Stimulated activated CD4-positive, alpha-beta T cell treated with anti-CD3 and anti-CD28 coated beads, TNF-alpha, amount 100 ng/mL, for 48 hours (primary cell): ENCODE measurements around the gene ARL8B.
"Not testable (repeated sequence)": the region's sequence is repeated elsewhere in the genome, so short reads cannot be mapped to it uniquely, and the experiment has no call there.

Source experiments
- DNase-seq, 3 donors: peaks; one replicate each; pipeline ENCODE4 v3.0.0-alpha.2; 2020; ENCODE audit warnings: low read depth in 3 of 3

The ARL8B gene

DNA sequence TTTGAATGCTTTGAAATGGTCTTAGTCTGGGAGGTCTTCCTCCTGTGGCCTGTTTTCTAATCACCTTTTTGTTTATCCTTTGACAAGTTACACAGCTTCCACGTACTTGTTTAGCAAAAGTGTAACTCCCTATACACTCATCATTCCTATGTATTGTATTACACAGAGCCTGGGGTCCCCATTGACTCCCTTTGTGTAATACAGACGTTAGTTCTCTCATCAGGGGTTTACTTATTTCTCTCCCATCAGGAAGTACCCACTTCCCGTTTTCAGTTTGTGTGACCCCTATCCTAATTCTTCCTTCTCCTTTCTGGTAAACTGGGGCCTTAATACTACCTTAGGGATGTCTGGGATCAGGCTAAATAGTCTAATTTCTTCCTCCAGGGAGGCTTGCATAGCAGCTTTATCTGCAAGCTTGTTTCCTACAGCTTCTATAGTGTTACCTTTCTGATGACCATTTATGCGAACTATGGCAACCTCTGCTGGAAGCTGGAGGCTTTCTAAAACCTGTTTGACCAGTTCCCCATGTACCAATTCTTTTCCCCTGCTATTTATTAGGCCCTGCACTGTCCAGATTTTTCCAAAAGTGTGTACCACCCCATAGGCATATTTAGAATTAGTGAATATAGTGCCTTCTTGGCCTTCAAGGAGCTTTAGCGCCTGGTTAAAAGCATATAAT, 22.4 kb downstream of the ARL8B start:
- DNase-seq, result no peak

DNA sequence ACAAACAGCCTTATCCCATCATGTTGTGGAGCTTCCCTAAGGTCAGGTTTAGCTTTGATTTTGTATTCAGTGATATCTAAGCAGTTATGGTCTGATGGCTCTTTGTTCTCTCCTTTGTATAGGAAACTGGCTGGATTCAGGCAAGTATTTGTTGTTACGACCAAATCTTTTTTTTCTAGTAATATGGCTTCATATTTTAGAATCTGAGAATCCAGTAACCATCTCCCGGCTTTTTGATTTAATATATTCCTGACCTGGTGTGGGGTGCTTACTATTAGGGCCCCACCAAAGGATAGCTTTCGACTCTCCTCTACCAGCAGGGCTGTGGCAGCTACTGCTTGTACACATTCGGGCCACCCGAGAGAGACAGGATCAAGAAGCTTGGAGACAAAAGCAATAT, 23.0 kb downstream of the ARL8B start:
- DNase-seq, result no peak

DNA sequence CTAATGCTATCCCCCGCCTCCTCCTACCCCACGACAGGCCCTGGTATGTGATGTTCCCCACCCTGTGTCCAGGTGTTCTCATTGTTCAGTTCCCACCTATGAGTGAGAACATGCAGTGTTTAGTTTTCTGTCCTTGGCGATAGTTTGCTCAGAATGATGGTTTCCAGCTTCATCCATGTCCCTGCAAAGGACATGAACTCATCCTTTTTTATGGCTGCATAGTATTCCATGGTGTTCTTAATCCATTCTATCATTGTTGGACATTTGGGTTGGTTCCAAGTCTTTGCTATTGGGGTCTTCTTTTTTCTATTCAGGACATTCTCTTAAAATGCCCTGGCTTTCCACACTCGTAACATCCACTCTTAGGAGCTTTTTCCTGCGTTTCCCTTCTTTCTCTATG, 25.1 kb downstream of the ARL8B start:
- not testable (repeated sequence) for DNase-seq

DNA sequence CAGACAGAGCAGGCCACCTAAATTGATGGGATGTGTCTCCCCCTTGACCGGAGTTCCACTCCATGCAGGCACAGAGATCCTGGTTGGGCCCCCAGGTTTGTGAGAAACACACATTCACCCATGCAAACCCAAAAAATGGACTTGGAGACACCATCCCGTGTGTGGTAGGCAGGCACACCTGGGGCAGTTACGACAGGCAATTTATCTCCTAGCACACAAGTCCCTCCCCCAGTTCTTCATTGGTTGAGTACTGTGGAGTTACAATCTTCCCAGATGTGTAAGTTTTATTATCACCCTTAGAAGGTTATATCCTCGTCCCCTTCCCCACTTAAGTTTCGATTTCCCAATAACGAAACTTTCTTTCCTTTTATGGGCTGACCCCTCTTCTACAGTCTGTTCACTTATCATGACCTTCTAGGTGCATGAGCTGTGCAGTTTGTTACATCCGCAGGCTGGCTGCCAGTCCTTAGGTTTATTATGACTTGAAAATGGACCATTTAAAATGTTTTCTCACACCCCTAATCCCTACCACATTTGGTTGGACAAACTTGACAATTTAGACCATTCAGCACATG, 27.3 kb downstream of the ARL8B start:
- no peak for DNase-seq

DNA sequence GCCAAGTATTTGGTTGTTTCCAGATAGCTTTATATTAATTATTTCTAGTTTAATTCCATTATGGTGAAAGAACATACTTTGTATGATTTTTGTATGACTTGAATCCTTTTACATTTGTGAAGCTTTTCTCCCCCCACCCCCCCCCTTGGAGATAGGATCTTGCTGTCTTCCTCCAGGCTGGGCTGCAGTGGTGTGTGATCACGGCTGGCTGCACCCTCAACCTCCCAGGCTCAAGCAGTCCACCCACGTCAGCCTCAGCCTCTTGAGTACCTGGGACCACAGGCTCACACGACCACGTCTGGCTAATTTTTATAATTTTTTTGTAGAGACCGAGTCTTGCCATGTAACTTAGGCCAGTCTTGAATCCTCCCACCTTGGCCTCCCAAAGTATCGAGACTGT, 29.5 kb downstream of the ARL8B start:
- DNase-seq, result no peak

DNA sequence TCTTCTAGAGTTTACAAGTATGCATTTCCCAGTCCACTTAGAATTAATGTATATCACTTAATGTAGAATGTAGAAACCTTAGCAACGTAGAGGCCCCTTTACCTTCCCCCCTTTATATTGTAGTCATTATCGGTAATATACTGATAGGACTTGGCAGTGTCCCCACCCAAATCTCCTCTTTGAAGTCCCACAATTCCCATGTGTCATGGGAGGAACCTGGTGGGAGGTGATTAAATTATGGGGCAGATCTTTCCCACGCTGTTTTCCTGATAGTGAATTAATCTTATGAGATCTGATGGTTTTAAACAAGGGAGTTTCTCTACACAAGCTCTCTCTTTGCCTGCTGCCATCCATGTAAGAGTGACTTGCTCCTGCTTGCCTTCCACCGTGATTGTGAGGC, 31.0 kb downstream of the ARL8B start:
- DNase-seq, result no peak

DNA sequence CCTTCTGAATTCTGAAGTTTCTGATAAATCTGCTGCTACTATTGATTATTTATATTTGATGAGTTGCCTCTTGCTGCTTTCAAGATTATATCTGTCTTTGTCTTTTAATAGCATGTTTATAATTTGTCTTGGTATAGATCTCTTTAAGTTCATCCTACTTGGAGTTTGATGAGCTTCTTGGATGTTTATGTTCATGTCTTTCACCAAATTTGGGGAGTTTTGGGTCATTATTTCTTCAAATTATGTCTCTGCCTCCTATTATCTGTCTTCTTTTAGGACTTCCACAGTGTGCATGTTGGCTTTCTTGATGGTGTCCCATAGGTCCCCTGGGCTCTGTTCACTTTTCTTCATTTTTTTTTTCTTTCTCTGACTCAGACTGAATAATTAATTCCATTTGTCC, 33.1 kb downstream of the ARL8B start:
- DNase-seq, result no peak

DNA sequence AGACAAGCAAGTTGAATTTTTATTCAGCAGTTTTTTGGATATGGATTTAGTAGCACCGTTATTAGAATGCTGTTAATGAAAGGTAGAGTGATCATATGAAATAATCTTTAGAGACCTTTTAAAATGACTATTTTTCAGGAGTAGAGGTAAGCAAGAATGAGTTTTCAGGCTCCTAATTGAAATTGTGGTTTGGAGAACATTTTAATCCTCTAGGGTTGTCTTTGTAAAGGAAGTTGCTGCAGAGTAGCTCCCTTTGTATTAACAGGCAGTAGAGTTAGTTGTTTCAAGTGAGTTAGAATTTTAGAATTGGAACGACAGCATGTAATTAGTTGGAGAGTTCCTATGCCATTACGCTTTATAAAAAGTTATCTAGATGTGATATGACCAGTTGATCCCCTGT, 38.2 kb downstream of the ARL8B start:
- no peak for DNase-seq

DNA sequence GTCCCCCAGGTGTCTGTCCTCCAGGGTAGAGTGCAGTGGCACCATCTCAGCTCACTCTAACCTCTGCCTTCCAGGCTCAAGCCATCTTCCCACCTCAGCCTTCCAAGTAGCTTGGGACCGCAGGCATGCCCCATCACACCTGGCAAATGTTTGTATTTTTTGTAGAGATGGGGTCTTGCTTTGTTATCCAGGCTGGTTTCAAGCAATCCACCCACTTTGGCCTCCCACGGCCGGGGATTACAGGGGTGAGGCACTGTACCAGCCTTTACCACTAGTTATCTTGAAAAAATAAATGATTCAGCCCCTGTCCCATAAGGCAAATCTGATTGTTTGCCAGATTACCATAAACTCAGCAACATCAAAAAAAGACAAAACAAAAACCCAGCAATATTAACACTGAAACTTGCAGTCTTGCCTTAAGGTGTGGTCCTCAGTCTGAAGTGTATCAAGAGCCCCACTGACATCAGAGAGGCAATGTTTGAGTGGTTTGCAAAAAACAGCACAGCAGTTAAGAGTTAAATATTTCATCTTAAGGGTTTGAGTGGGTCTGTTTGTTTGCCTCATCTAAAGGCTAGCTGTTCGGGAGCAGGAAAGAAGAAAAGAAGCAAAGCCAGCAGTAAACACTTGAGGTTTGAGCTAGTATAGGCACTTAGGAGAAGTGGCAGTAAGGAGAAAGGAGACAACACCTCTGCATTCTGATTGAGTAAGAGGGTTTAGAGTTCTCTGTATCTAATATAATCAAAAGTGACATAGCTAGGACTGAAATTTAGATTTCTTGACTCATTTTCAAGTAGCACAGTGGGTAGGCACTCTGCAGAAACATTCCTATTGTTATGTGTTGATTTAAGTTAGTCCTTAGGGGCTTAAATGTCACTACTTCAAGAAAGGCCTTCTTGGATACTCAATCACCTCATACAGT, 39.1 kb downstream of the ARL8B start:
- DNase-seq, result no peak

DNA sequence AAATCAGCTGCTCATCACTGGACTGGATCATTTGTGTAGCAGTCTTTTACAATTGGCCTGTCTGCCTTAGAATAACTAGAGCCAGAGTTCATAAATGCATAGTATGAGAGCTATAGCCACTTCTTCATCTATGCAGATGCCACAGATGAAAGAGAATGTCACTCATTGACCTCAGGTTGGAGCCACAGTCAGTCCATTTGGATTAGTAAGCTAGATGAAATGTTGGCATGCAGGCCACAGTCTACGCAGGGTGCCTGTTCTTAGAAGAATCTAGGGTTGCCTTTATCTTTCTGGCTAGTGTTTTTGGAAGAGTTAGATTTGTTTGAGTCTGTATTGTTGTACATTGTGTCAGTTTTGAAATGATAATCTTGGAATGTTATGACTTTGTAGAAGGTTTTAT, 40.0 kb downstream of the ARL8B start:
- DNase-seq, result no peak

DNA sequence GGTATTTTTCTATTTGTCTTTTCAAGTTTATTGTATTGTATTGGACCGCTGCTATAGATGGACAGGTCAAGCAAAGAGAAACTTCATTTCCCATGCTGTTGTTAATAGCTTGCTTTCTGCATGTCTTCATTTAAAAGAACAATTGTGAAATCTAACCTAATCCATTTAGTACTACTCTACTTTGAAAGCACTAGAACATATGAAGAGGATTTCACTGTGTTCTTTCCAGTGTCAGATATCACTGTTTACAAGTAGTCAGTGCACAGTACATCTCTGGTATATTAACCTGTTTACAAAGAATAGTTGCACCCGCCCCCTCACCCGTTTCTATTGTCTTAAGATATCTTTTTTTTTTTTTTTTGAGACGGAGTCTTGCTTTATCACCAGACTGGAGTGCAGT, 43.6 kb downstream of the ARL8B start:
- DNase-seq, result no peak

DNA sequence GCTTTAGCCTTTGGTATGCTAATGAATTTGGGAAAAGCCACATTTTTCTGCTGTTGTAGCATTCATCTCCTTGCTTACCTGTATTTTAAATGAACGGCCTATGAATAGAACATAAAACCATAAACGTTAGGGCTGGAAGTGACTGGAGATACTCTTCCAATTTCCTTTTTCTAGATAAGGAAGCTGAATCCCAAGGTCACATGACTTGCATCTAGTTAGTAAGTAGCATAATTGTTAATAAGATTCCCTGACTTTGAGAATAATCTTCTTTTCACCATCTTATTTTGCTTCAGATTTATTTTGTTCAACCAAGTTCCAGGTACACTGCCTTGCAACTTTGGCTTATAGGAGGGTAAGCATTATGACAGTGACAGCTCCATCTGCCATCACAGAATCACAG, 44.8 kb downstream of the ARL8B start:
- no peak for DNase-seq

DNA sequence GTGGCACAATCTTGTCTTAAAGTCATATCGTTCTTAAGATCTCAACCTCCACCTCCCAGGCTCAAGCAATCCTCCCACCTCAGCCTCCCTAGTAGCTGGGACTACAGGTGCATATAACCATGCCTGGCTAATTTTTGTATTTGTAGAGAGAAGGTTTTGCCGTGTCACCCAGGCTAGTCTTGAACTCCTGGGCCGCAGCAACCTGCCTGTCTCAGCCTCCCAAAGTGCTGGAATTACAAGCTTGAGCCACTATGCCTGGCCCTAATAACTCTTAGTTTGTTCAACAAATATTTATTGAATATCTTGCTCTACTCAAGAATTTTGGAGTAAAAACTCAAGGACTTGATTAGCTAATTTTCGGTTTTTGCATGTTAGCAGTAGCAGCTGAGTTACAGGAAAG, 46.0 kb downstream of the ARL8B start:
- DNase-seq, result no peak

DNA sequence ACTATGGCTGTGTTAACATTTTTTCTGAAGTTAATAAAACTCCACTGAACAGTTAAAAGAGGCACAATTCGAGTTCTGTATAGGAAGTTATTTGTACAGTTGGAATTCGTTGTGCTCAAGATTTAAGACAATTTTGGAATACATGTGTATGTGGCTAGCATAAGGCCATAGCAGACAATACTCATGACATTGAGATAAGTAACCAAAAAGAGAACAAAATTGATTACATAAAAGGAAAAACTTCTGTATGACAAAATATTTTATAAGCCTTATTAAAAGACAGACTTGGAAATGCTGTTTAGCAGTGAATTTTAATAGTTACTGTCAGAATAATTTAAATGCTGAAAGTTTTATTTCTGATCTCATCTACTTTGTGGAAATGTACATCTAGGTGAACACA, 47.7 kb downstream of the ARL8B start:
- no peak for DNase-seq

DNA sequence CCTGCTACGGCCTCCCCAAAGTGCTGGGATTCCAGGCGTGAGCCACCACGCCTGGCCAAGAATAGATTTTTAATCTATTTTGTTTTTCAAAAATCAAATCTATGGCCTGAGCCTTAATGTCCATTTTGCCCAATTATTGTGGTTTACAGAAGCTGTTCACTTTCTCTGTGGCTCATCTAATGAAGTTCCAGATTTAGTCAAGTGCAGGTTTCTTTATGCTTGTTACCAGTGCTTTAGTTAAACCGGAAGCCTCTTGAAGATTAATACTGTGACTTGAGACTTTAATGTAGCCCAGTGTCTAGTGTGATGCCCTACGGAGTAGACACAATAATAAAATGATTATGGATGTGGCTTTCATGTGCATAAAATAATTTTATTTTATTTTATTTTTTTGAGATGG, 48.9 kb downstream of the ARL8B start:
- no peak for DNase-seq

DNA sequence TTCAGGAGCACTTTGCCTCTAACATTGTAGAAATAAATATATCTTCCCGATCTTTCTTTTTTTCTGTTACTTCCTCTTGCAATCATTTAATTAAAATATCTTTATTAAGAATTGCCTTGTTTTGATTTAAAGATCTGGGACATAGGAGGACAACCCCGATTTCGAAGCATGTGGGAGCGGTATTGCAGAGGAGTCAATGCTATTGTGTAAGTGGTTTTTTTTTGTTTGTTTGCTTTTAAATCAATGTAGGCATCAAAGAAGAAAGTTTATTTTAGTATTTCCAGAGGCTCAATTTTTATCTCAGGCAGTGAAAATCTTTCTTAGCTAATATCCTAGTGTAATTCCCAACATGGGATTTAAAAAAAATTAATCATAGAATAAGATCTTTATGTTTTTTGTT, 49.9 kb downstream of the ARL8B start:
- DNase-seq, result no peak

DNA sequence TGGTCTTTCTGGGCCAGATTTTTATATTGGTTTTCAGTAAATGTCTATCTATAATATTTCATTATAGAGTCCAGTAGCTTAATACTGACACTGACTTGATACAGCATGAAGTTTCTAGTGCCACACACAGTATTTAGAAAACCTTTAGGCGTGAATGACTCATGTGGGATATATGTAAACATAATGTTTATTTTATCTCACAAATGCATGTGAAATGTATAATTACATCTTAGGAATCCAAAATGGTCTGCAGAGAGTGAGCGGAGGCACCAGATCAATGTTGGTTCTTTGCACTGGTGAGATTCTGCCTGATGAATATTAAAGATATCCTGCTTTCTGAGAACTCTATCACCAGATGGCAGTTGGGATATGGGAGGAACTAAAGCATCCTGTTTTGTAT, 56.9 kb downstream of the ARL8B start:
- not testable (repeated sequence) for DNase-seq

DNA sequence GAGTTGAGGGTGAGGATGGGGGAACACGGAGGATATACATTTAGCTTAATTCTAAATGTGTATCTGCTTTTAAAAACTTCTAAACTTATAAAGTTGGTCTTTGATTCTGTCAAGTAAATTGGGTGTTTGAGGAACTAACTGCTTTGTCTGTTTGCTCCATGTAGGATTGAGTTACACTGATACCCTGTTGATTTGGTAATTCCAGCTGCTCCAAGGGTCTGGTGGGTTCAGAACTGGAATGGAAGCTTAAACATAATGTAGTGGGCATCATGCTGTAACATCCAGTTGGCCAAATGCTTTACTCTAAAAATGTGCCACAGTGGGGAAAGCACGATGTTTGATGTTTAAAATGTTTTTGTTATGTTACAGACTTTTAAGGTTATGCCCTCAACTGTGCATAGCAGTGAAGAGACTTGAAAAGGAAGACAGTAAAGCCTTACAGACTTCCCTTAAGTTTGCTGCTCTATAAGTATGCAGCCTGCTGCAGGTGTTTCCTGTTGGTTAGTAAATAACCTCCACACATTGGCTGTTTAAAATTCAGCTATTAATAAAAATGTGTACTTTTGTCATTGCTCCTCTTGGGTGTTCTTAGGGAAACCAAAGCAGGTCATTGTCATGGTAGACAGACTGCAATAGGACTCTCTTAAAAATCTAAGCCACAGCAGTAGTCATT, 59.5 kb downstream of the ARL8B start:
- no peak for DNase-seq

DNA sequence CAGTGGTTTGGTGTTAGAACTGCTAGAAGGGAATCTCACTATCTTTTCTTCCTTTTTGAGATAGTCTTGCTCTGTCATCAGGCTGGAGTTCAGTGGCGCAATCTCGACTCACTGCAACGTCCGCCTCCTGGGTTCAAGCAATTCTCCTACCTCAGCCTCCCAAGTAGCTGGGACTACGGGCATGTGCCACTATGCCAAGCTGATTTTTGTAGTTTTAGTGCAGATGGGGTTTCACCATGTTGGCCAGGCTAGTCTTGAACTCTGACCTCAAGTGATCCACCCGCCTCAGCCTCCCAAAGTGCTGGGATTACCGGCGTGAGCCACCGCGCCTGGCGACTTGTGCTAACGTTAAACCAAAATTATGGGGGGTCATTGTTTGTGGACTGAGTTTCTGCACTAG, 61.6 kb downstream of the ARL8B start:
- DNase-seq, result not testable (repeated sequence)

DNA sequence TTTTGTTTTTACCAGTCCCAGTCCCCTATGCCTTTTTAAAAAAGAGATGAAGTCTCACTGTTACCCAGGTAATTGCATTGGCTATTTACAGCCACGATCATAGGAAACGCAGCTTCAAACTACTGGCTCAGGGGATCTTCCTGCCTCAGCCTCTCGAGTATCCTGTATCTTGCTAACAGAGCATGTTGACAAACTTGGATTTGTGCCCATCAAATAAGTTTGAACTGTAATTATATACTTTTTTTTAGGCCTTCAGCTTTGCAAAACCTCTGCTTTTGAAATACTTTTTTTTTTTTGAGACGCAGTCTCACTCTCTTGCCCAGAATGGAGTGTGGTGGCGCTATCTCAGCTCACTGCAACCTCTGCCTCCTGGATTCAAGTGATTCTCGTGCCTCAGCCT, 62.4 kb downstream of the ARL8B start:
- DNase-seq, result no peak

DNA sequence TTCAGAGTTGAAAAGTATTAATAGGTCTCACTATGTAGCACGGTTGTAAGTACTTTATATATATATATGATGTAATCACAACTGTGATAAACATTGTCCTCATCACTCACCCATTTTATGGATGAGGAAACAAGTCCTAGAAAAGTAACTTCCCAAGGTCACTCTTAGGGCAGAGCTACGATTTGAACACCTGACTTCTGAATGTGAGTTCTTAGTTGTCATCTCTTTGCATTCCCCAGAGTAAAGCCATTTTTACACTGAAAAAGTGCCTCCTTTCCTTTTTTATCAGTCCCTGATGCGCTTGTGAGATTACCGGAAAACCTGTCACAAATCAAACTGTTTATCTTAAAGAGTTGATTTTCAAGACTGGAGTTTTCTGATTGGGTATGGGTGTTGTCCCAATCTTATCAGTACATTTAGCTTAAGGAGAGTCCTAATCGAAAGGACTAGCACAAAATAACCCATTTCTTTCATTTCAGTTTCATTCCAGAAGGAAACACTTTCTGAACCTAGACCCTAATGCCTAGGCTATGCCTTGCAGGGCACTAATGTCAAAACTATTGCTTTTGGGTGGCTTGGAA, 63.1 kb downstream of the ARL8B start:
- no peak for DNase-seq
